ENCODE results near the gene S100A14. TPM values are rescaled to one million over a fixed set of nuclear protein-coding genes. Genes with fewer than 3 reads are reported as not detected.

Gene S100A14
- polyA plus RNA-seq, 1 experiment: not detected

DNA sequence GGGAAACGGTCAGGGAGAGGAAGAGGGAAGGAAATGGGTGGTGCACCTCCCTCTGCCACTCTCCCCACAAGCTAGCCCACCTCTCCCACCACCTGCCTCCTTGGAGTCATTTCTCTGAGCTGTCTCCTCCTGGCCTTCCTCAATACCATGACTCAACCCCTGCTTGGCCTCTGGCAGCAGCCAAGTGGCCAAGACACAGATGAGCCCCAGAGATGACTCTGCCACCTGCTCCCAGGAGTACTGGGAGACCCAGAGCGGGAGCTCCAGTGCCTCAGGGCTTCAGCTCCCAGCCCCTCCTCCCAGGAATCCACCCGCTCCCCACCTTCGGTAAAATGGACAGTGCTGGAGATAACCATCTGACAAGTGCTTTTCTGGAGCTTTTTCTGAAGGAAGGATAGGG is 5.8 kb downstream of the S100A14 start:
- ChIA-PET POLR2A (interaction anchor here (0.7 to 1.0 kb wide), 2 partner anchors 17 to 31 kb away, joined by 3 read pairs; partner anchors contain the start of gene S100A13), CTCF (interaction anchor here (0.8 to 9.8 kb wide), 5 partner anchors 17 to 100 kb away, joined by 3 to 148 read pairs (median 3); partner anchors contain the start of genes CHTOP, S100A1 and S100A13)
- no peak for TF ChIP-seq CTCF (IDR thresholded peaks at IDR 0.05; ENCODE audit: insufficient read depth, low read depth, low read length)
- no peak for DNase-seq (ENCODE audit: low read depth)
- Histone ChIP-seq H3K27me3 (ENCODE audit: control insufficient read depth, insufficient read depth, low read length) (no peaks in the 10 kb centered on the region), H3K36me3 (ENCODE audit: control insufficient read depth, insufficient read depth, low read length) (peaks cover 19% of the 10 kb centered on the region), H3K4me3 (ENCODE audit: low read depth, low read length) (peak overlapping the region; percentile 72)

GRCh38 chr1:153609585-153609907 is 6.6 kb downstream of the S100A14 start:
- TF ChIP-seq CTCF (IDR thresholded peaks at IDR 0.05; ENCODE audit: insufficient read depth, low read depth, low read length): no peak
- H3K4me3 ChIP-seq (ENCODE audit: low read depth, low read length): no peak overlapping the region
- no peak for DNase-seq (ENCODE audit: low read depth)
- peaks cover 19% of the 10 kb centered on the region for H3K36me3 ChIP-seq (ENCODE audit: control insufficient read depth, insufficient read depth, low read length)
- ChIA-PET CTCF (interaction anchor here (0.6 to 2.8 kb wide), 3 partner anchors 36 to 98 kb away, joined by 3 to 8 read pairs (median 3); no protein-coding TSS in a partner anchor), POLR2A (interaction anchor here (1.1 kb wide), 1 partner anchor 18 kb away, joined by 5 read pairs; the partner anchor contains the start of gene S100A13)
- no peaks in the 10 kb centered on the region for H3K27me3 ChIP-seq (ENCODE audit: control insufficient read depth, insufficient read depth, low read length)

DNA sequence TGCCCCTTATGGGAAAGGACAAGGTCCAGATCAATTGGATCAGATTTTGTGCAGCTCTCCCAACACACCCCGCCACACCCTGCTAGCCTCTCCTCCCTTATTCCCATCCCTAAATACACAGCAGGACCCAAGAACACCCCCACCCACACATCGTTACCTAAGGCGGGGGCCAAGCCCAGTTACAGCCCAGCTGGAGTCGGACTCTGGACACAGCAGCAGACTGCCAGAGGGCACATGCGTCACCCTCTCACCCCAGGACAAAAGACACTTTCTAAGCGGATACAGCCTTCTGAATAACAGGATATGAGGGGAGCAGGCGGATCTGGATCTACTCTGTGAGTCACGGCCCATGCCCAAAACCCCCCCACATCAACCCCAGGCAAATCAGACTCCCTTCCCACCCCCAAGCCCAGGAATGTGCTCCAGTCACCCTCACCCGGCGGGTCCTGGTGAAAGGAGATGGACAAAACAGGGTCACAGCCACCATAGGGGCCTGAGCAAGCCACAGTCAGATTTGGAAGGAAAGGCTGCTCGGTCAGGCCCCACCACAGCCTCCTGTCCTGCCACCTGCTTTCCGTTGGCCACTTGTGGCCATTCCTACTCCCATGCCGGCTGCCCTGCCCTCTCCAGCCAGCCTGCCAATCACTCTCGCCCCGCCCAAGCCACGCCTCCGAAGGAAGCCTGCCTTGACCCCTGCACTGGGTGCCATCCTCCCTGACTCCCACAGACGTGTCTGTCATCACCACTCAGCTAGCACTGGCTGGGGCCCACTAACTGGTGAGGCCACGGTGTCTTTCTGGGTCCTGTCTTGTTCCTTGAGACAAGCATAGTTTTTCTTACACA is 7.2 kb downstream of the S100A14 start:
- H3K4me3 ChIP-seq (ENCODE audit: low read depth, low read length): peak overlapping the region; percentile 35
- POLR2A ChIA-PET: interaction anchor here (0.5 to 1.1 kb wide), 3 partner anchors 10 to 119 kb away, joined by 3 to 5 read pairs (median 3); partner anchors contain the start of genes INTS3 and S100A13
- peak; percentile 84 for DNase-seq (ENCODE audit: low read depth)
- H3K36me3 ChIP-seq (ENCODE audit: control insufficient read depth, insufficient read depth, low read length): peaks cover 19% of the 10 kb centered on the region
- no peak for TF ChIP-seq CTCF (IDR thresholded peaks at IDR 0.05; ENCODE audit: insufficient read depth, low read depth, low read length)
- no peaks in the 10 kb centered on the region for H3K27me3 ChIP-seq (ENCODE audit: control insufficient read depth, insufficient read depth, low read length)
- CTCF ChIA-PET: interaction anchor here (0.8 to 2.8 kb wide), 4 partner anchors 8 to 75 kb away, joined by 3 to 10 read pairs (median 6); partner anchors contain the start of genes S100A13 and S100A14

- POLR2A ChIA-PET: interaction anchor here (0.5 kb wide), 2 partner anchors 9 to 119 kb away, joined by 3 read pairs; partner anchors contain the start of gene INTS3
- no peak for TF ChIP-seq CTCF (IDR thresholded peaks at IDR 0.05; ENCODE audit: insufficient read depth, low read depth, low read length)
- DNase-seq (ENCODE audit: low read depth): no peak
- CTCF ChIA-PET: interaction anchor here (1.1 to 2.8 kb wide), 3 partner anchors 9 to 36 kb away, joined by 3 to 10 read pairs (median 8); partner anchors contain the start of genes S100A13 and S100A14
- H3K4me3 ChIP-seq (ENCODE audit: low read depth, low read length): peak overlapping the region; percentile 35
- H3K36me3 ChIP-seq (ENCODE audit: control insufficient read depth, insufficient read depth, low read length): peaks cover 19% of the 10 kb centered on the region
- no peaks in the 10 kb centered on the region for H3K27me3 ChIP-seq (ENCODE audit: control insufficient read depth, insufficient read depth, low read length)
These were observed 7.9 kb downstream of the S100A14 start for GRCh38 chr1:153608089-153608682.

GRCh38 chr1:153607381-153607780 is 8.7 kb downstream of the S100A14 start:
- CTCF ChIA-PET: interaction anchor here (1.1 to 2.7 kb wide), 2 partner anchors 10 to 20 kb away, joined by 3 to 10 read pairs; partner anchors contain the start of genes S100A13 and S100A14
- POLR2A ChIA-PET: no interaction called here
- Histone ChIP-seq H3K27me3 (ENCODE audit: control insufficient read depth, insufficient read depth, low read length) (no peaks in the 10 kb centered on the region), H3K4me3 (ENCODE audit: low read depth, low read length) (no peak overlapping the region), H3K36me3 (ENCODE audit: control insufficient read depth, insufficient read depth, low read length) (peaks cover 19% of the 10 kb centered on the region)
- DNase-seq (ENCODE audit: low read depth): no peak
- no peak for TF ChIP-seq CTCF (IDR thresholded peaks at IDR 0.05; ENCODE audit: insufficient read depth, low read depth, low read length)

All from BJ (cell line).